Measurements from ENCODE around the gene NDST3.
"Not testable (repeated sequence)": the region's sequence is repeated elsewhere in the genome, so short reads cannot be mapped to it uniquely, and the experiment has no call there.

NDST3 gene

GRCh38 chr4:118237531-118237930 lies 203.2 kb downstream of the NDST3 start:
- TF ChIP-seq CTCF (IDR thresholded peaks at IDR 0.05; ENCODE audit: extremely low read depth, missing control alignments) = no peak
- DNase-seq (ENCODE audit: low spot score) = no peak

- TF ChIP-seq CTCF (IDR thresholded peaks at IDR 0.05; ENCODE audit: extremely low read depth, missing control alignments) = no peak
- DNase-seq (ENCODE audit: low spot score) = no peak
Observed at GRCh38 chr4:118249890-118250289, 215.6 kb downstream of the NDST3 start.

DNA sequence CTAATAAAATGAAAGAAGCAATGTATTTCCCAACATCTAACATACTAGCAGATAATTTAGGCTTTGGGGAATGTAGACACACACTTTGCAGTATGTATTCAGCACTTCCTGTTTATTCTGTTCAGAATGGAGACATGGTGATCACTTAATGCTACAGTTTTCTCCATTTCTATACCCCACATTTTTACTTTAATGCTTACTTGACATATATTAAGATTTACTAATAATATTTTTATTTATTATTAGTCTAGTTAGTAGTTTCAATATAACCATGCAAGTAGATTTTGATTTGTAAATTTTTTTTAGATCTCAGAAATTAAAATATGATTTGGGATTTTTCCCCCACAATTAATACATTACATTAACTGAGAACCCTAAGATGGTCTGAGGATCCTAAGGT lies 220.1 kb downstream of the NDST3 start:
- no peak for TF ChIP-seq CTCF (IDR thresholded peaks at IDR 0.05; ENCODE audit: extremely low read depth, missing control alignments)
- no peak for DNase-seq (ENCODE audit: low spot score)

DNA sequence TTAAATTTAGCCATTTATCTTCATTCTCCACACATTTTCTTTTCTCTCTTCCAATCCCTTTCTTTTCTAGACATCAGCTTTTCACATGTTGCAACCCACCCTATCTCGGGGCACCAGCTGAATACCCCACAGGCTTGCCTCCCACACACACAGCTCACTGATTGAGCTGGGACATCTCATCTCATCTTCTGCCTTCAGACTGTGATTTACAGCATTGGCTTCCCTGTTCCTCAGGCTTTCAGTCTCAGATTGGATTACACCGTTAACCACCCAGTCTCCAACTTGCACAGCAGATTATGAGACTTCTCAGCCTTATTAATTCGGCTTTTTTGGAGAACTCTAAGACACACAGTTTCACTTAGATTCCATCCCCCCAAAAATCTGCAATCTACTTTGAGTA lies 224.8 kb downstream of the NDST3 start:
- no peak for DNase-seq (ENCODE audit: low spot score)
- TF ChIP-seq CTCF (IDR thresholded peaks at IDR 0.05; ENCODE audit: extremely low read depth, missing control alignments) = no peak

DNA sequence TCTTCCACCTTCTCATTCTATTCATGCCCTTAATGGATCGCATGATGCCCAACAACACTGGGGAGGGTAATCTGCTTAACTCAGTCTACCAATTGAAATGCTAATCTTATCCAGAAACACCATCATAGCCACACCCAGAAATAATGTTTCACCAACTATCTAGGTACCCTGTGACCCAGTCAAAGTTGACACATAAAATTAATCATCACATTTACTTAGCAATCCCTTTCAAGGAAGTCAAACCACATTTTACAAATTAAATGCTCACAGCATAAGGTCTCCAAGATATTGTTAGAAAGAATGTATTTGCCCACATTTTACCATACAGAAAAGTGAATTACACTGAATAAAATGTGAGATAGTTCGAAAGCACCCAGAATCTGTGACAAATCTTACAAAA lies 226.0 kb downstream of the NDST3 start:
- no peak for DNase-seq (ENCODE audit: low spot score)

DNA sequence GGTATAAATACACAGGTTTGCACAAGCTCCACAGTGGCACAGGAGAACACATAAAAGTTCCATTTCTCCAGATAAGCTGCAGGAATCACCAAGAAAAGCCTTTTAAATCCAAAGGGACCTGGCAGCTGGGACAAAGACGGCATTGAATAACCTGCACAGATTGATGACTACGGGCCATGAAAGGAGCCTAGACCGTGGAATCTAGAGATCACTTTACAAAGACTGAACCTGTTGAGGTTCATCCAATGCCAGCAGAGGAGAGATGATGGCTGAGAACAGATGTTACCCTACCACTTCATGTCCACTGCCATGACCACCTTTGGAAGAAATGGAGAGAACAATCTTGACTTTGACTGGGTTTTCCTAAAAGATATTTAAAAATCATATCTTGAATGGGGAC lies 229.8 kb downstream of the NDST3 start:
- no peak for TF ChIP-seq CTCF (IDR thresholded peaks at IDR 0.05; ENCODE audit: extremely low read depth, missing control alignments)
- no peak for DNase-seq (ENCODE audit: low spot score)

More for the DNA sequence above, 226.0 kb downstream of the NDST3 start:
- TF ChIP-seq CTCF (IDR thresholded peaks at IDR 0.05; ENCODE audit: extremely low read depth, missing control alignments) = no peak

- DNase-seq (ENCODE audit: low spot score) = peak; percentile 18
- no peak for TF ChIP-seq CTCF (IDR thresholded peaks at IDR 0.05; ENCODE audit: extremely low read depth, missing control alignments)
Observed at GRCh38 chr4:118265312-118266144, 231.2 kb downstream of the NDST3 start.

DNA sequence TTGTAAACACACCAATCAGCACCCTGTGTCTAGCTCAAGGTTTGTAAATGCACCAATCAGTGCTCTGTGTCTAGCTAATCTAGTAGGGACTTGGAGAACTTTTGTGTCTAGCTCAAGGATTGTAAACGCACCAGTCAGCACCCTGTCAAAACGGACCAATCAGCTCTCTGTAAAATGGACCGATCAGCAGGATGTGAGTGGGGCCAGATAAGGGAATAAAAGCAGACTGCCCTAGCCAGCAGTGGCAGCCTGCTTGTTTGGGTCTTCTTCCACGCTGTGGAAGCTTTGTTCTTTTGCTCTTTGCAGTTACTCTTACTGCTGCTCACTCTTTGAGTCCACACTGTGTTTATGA lies 231.8 kb downstream of the NDST3 start:
- not testable (repeated sequence) for DNase-seq (ENCODE audit: low spot score)
